WTC11 (cell line): ENCODE results near the gene DNASE1L2. TPM values are rescaled to one million over a fixed set of nuclear protein-coding genes. Genes with fewer than 3 reads are reported as not detected.

Experiments
- ATAC-seq: fragments of 200-7000 bp; cut with Tn5 transposase; 2 replicates; pipeline ENCODE4 v1.10.0; 2021; ENCODE audit warnings: mild to moderate bottlenecking, moderate library complexity
- CTCF ChIA-PET: fragments of 300-600 bp; sonication (Branson Sonifier 250); formaldehyde crosslinking; loops from one replicate; lab custom pipeline; 2021; ENCODE audit warnings: antibody characterized with exemption; lab: Charles Lee
- POLR2A ChIA-PET: fragments of 350-600 bp; sonication (Branson Sonifier 250); formaldehyde crosslinking; loops from one replicate; lab custom pipeline; 2021; ENCODE audit warnings: antibody characterized with exemption; lab: Charles Lee
- DNase-seq: peaks from one replicate; pipeline ENCODE4 v3.0.0; 2021; ENCODE audit warnings: low spot score
- H3K27ac Mint-ChIP-seq: 2 replicates; pipeline ENCODE4 v1.8.0; 2021; ENCODE audit warnings: mixed read lengths
- H3K27me3 Mint-ChIP-seq: 2 replicates; pipeline ENCODE4 v1.8.0; 2021; ENCODE audit warnings: low read depth, mild to moderate bottlenecking, moderate library complexity, mixed read lengths
- H3K36me3 Mint-ChIP-seq: 2 replicates; pipeline ENCODE4 v1.8.0; 2021; ENCODE audit warnings: mixed read lengths
- H3K4me1 Mint-ChIP-seq: 2 replicates; pipeline ENCODE4 v1.8.0; 2022; ENCODE audit warnings: mixed read lengths
- H3K4me3 Mint-ChIP-seq: 2 replicates; pipeline ENCODE4 v1.8.0; 2021; ENCODE audit warnings: mild to moderate bottlenecking, moderate library complexity, mixed read lengths
- H3K9me3 Mint-ChIP-seq: 2 replicates; pipeline ENCODE4 v1.8.0; 2021; ENCODE audit warnings: mixed read lengths
- AFF4 ChIP-seq: sonication (generic); formaldehyde crosslinking; IDR thresholded peaks from 2 replicates; pipeline ENCODE4 v1.8.1; 2023; ENCODE audit warnings: mild to moderate bottlenecking, missing genetic modification reagents, borderline replicate concordance
- AR ChIP-seq: fragments of 250-450 bp; sonication (Bioruptor Pico); IDR thresholded peaks from 2 replicates; pipeline ENCODE4 v1.9.0; 2021; ENCODE audit warnings: mild to moderate bottlenecking
- CDX4 ChIP-seq: fragments of 250-450 bp; sonication (Bioruptor Pico); IDR thresholded peaks from 2 replicates; pipeline ENCODE4 v1.9.0; 2021; ENCODE audit warnings: moderate library complexity, mild to moderate bottlenecking, inconsistent platforms, borderline replicate concordance
- ETV6 ChIP-seq: sonication (generic); formaldehyde crosslinking; IDR thresholded peaks from 2 replicates; pipeline ENCODE4 v1.8.1; 2022; ENCODE audit warnings: mild to moderate bottlenecking, missing genetic modification reagents
- FOXK1 ChIP-seq: sonication (generic); formaldehyde crosslinking; IDR thresholded peaks from 2 replicates; pipeline ENCODE4 v1.8.0; 2022; ENCODE audit warnings: mild to moderate bottlenecking, moderate library complexity, missing genetic modification reagents
- HMGXB4 ChIP-seq: sonication (generic); formaldehyde crosslinking; IDR thresholded peaks from 2 replicates; pipeline ENCODE4 v1.8.1; 2023; ENCODE audit warnings: mild to moderate bottlenecking, moderate library complexity, missing genetic modification reagents
- KAT7 ChIP-seq: sonication (generic); formaldehyde crosslinking; IDR thresholded peaks from 2 replicates; pipeline ENCODE4 v1.8.1; 2023; ENCODE audit warnings: missing genetic modification reagents, mild to moderate bottlenecking, borderline replicate concordance
- MLX ChIP-seq: sonication (generic); formaldehyde crosslinking; IDR thresholded peaks from 2 replicates; pipeline ENCODE4 v1.8.1; 2023; ENCODE audit warnings: mild to moderate bottlenecking, missing genetic modification reagents, moderate library complexity
- PRRX2 ChIP-seq: fragments of 250-450 bp; sonication (Bioruptor Pico); IDR thresholded peaks from 2 replicates; pipeline ENCODE4 v1.8.0; 2021; ENCODE audit warnings: mild to moderate bottlenecking
- SMAD3 ChIP-seq: sonication (generic); formaldehyde crosslinking; IDR thresholded peaks from 2 replicates; pipeline ENCODE4 v1.8.0; 2022; ENCODE audit warnings: missing genetic modification reagents, mild to moderate bottlenecking, borderline replicate concordance
- STAT6 ChIP-seq: sonication (generic); formaldehyde crosslinking; conservative IDR thresholded peaks from 2 replicates; pipeline ENCODE4 v1.8.1; 2023; ENCODE audit warnings: mild to moderate bottlenecking, low read depth, missing genetic modification reagents, moderate library complexity
- ZNF219 ChIP-seq: sonication (generic); formaldehyde crosslinking; IDR thresholded peaks from 2 replicates; pipeline ENCODE4 v1.8.0; 2023; ENCODE audit warnings: missing genetic modification reagents, mild to moderate bottlenecking, borderline replicate concordance
- ZNF317 ChIP-seq: sonication (generic); formaldehyde crosslinking; IDR thresholded peaks from 2 replicates; pipeline ENCODE4 v1.8.1; 2023; ENCODE audit warnings: low read depth, mild to moderate bottlenecking, moderate library complexity, missing genetic modification reagents, borderline replicate concordance
- ZNF423 ChIP-seq: fragments of 250-450 bp; sonication (Bioruptor Pico); IDR thresholded peaks from 2 replicates; pipeline ENCODE4 v2.1.2; 2022; ENCODE audit warnings: mild to moderate bottlenecking, moderate library complexity
- ZSCAN18 ChIP-seq: fragments of 250-450 bp; sonication (Bioruptor Pico); IDR thresholded peaks from 2 replicates; pipeline ENCODE4 v2.1.2; 2022; ENCODE audit warnings: mild to moderate bottlenecking, moderate library complexity
- total RNA-seq: library from RNA; stranded (reverse); gene quantifications from 3 replicates; pipeline ENCODE4 v1.2.3, GENCODE V29; 2021
- TF ChIP-seq, protein P1 (sequence below): sonication (generic); formaldehyde crosslinking; IDR thresholded peaks from 2 replicates; pipeline ENCODE4 v1.8.0; 2022; ENCODE audit warnings: mild to moderate bottlenecking, missing genetic modification reagents
- TF ChIP-seq, protein P2 (sequence below): sonication (generic); formaldehyde crosslinking; IDR thresholded peaks from 2 replicates; pipeline ENCODE4 v1.8.1; 2022; ENCODE audit warnings: mild to moderate bottlenecking, missing genetic modification reagents, moderate library complexity, borderline replicate concordance

DNASE1L2 gene
- total RNA-seq, 1 experiment from 2014 or later = 0.66 TPM

DNA sequence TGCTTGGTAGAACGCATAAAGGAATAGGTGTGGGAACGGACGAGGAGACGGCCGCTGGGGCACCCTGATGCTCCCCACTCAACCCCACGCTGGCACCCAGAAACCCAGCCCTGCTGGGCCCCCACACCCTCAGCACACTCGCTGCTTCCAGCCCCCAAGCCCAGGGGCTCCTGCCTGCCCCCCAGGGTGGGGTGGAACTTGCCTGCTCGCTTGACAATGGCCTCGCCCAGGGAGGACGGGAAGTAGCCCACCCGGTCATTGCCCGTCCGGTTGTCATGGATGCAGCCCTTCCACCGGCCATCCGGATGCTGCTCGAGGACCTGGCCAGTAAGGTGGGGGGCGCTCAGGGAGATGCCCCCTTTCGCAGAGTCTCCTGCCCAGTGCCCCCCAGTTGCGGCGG lies 49.7 kb upstream of the DNASE1L2 start (continued):
- TF ChIP-seq STAT6 (CRISPR knock-in tag) (no peak), ZNF219 (CRISPR knock-in tag) (no peak), SMAD3 (no peak), KAT7 (CRISPR knock-in tag) (no peak), ZSCAN18 (CRISPR knock-in tag) (no peak), AFF4 (CRISPR knock-in tag) (no peak), FOXK1 (CRISPR knock-in tag) (no peak)

GRCh38 chr16:2187212-2187611 lies 49.0 kb upstream of the DNASE1L2 start:
- CTCF ChIA-PET = interaction anchor here (1.0 kb wide), 1 partner anchor 314 kb away, joined by 4 read pairs; no protein-coding TSS in a partner anchor
- POLR2A ChIA-PET = no interaction called here
- peak; percentile 22 for ATAC-seq
- no peak for DNase-seq
- H3K27ac Mint-ChIP-seq = no peak overlapping the region
- no peaks in the 10 kb centered on the region for H3K4me1 Mint-ChIP-seq
- no peaks in the 10 kb centered on the region for H3K9me3 Mint-ChIP-seq
- no peaks in the 10 kb centered on the region for H3K27me3 Mint-ChIP-seq
- H3K36me3 Mint-ChIP-seq = no peaks in the 10 kb centered on the region
- no peak overlapping the region for H3K4me3 Mint-ChIP-seq
- TF ChIP-seq, protein P1, sequence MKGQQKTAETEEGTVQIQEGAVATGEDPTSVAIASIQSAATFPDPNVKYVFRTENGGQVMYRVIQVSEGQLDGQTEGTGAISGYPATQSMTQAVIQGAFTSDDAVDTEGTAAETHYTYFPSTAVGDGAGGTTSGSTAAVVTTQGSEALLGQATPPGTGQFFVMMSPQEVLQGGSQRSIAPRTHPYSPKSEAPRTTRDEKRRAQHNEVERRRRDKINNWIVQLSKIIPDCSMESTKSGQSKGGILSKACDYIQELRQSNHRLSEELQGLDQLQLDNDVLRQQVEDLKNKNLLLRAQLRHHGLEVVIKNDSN (CRISPR knock-in tag) = no peak
- TF ChIP-seq, protein P2, sequence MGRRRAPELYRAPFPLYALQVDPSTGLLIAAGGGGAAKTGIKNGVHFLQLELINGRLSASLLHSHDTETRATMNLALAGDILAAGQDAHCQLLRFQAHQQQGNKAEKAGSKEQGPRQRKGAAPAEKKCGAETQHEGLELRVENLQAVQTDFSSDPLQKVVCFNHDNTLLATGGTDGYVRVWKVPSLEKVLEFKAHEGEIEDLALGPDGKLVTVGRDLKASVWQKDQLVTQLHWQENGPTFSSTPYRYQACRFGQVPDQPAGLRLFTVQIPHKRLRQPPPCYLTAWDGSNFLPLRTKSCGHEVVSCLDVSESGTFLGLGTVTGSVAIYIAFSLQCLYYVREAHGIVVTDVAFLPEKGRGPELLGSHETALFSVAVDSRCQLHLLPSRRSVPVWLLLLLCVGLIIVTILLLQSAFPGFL = no peak
- TF ChIP-seq AR (CRISPR knock-in tag) = no peak
- no peak for TF ChIP-seq MLX (CRISPR knock-in tag)
- TF ChIP-seq ZNF219 (CRISPR knock-in tag) = no peak
- TF ChIP-seq ETV6 (CRISPR knock-in tag) = no peak
- no peak for TF ChIP-seq CDX4 (CRISPR knock-in tag)
- TF ChIP-seq HMGXB4 (CRISPR knock-in tag) = no peak
- no peak for TF ChIP-seq ZNF317
- no peak for TF ChIP-seq ZNF423 (CRISPR knock-in tag)
- TF ChIP-seq KAT7 (CRISPR knock-in tag) = no peak
- TF ChIP-seq PRRX2 (CRISPR knock-in tag) = no peak
